GM18517 (cell line): ENCODE results near the gene RFTN1.

ENCODE experiments used
- ATAC-seq: cut with Tn5 transposase; IDR thresholded peaks from one replicate; pipeline ENCODE4 v1.9.1; 2021; ENCODE audit warnings: mild to moderate bottlenecking, moderate library complexity; ENCODE audit not compliant: unreplicated experiment

Gene RFTN1

GRCh38 chr3:16439848-16440708 is 73.4 kb downstream of the RFTN1 start:
- no peak for ATAC-seq

- no peak for ATAC-seq
Measured at GRCh38 chr3:16439163-16439847, 74.2 kb downstream of the RFTN1 start.

- ATAC-seq, result no peak
Measured at GRCh38 chr3:16437640-16438039, 75.9 kb downstream of the RFTN1 start.

GRCh38 chr3:16433701-16434151 is 79.8 kb downstream of the RFTN1 start:
- ATAC-seq, result peak; percentile 78

GRCh38 chr3:16432714-16433113 is 80.8 kb downstream of the RFTN1 start:
- no peak for ATAC-seq

GRCh38 chr3:16430717-16431630 is 82.5 kb downstream of the RFTN1 start:
- peak; percentile 59 for ATAC-seq

- no peak for ATAC-seq
Measured at GRCh38 chr3:16429086-16429485, 84.4 kb downstream of the RFTN1 start.

- ATAC-seq, result no peak
Measured at GRCh38 chr3:16428612-16429011, 84.9 kb downstream of the RFTN1 start.

GRCh38 chr3:16427103-16427965 is 86.2 kb downstream of the RFTN1 start:
- ATAC-seq, result no peak

GRCh38 chr3:16426665-16427064 is 86.8 kb downstream of the RFTN1 start:
- no peak for ATAC-seq

GRCh38 chr3:16426029-16426400 is 87.5 kb downstream of the RFTN1 start:
- ATAC-seq, result no peak

GRCh38 chr3:16425398-16426028 is 88.0 kb downstream of the RFTN1 start:
- no peak for ATAC-seq

GRCh38 chr3:16423947-16424673 is 89.4 kb downstream of the RFTN1 start:
- peak; percentile 87 for ATAC-seq

- ATAC-seq, result no peak
Measured at GRCh38 chr3:16423298-16423697, 90.2 kb downstream of the RFTN1 start.

GRCh38 chr3:16419640-16420241 is 93.8 kb downstream of the RFTN1 start:
- ATAC-seq, result no peak

- ATAC-seq, result no peak
Measured at GRCh38 chr3:16417945-16418739, 95.4 kb downstream of the RFTN1 start.

GRCh38 chr3:16415911-16416476 is 97.5 kb downstream of the RFTN1 start:
- ATAC-seq, result no peak

GRCh38 chr3:16413321-16413720 is 100.2 kb downstream of the RFTN1 start:
- ATAC-seq, result no peak
